ENCODE data around the gene ITIH5. TPM values are rescaled to one million over a fixed set of nuclear protein-coding genes. Genes with fewer than 3 reads are reported as not detected.

The ITIH5 gene
- total and polyA plus RNA-seq, 4 donors = 0.88 to 68.5 (median 6.4) TPM

DNA sequence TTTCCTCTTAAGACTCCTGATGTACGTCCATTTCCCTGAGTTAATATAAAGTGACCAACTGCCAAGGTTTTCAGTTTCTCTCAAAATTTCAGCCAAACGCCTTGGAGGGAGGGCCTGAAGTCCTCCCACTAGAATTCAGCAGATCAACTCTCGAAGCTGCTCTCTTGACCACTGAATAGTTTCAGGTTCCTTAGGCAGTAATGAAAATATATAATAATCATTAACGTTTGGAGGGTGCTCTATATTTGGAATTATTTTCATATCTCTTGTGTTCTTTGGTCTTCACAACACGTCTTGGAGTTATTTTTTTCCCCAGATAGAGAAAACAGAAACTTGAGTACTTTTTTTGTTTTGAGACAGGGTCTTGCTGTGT lies 132.3 kb downstream of the ITIH5 start:
- no peak for TF ChIP-seq CTCF (IDR thresholded peaks at IDR 0.05; ENCODE audit: control extremely low read depth, extremely low read depth)
- DNase-seq (no peak), ATAC-seq (ENCODE audit: insufficient read depth, low FRiP score) (no peak)
- Histone ChIP-seq H3K36me3 (ENCODE audit: control insufficient read depth in 4 of 4, insufficient read depth in 4 of 4, low read length in 4 of 4) (no peaks in the 10 kb centered on the region), H3K4me1 (ENCODE audit: control insufficient read depth in 5 of 5, insufficient read depth in 5 of 5, low read length in 5 of 5) (peaks cover 0 to 6% (median 0%) of the 10 kb centered on the region in 5 donors), H3K27ac (ENCODE audit: low read depth in 1 of 2, low read length in 1 of 2) (no peak overlapping the region), H3K4me3 (no peak overlapping the region), H3K9ac (ENCODE audit: insufficient read depth in 1 of 2, low read length in 2 of 2) (no peak overlapping the region), H3K9me3 (ENCODE audit: control insufficient read depth in 4 of 4, insufficient read depth in 3 of 4, low read length in 3 of 4) (peaks cover 0 to 4% (median 0%) of the 10 kb centered on the region in 4 donors), H3K27me3 (ENCODE audit: control insufficient read depth in 3 of 3, insufficient read depth in 3 of 3, low read length in 2 of 3) (peaks cover 0 to 10% (median 0%) of the 10 kb centered on the region in 3 donors)
- 68 to 81% methylated on average over 5 of the region's 5 CpGs for WGBS, 2 donors

- H3K27ac ChIP-seq (ENCODE audit: low read depth in 1 of 2, low read length in 1 of 2) = no peak overlapping the region
- no peaks in the 10 kb centered on the region for H3K36me3 ChIP-seq (ENCODE audit: control insufficient read depth in 4 of 4, insufficient read depth in 4 of 4, low read length in 4 of 4)
- peaks cover 0 to 4% (median 0%) of the 10 kb centered on the region in 4 donors for H3K9me3 ChIP-seq (ENCODE audit: control insufficient read depth in 4 of 4, insufficient read depth in 3 of 4, low read length in 3 of 4)
- H3K4me3 ChIP-seq = no peak overlapping the region
- peaks cover 0 to 10% (median 0%) of the 10 kb centered on the region in 3 donors for H3K27me3 ChIP-seq (ENCODE audit: control insufficient read depth in 3 of 3, insufficient read depth in 3 of 3, low read length in 2 of 3)
- no peak overlapping the region for H3K9ac ChIP-seq (ENCODE audit: insufficient read depth in 1 of 2, low read length in 2 of 2)
- H3K4me1 ChIP-seq (ENCODE audit: control insufficient read depth in 5 of 5, insufficient read depth in 5 of 5, low read length in 5 of 5) = peaks cover 0 to 6% (median 0%) of the 10 kb centered on the region in 5 donors
- no peak for TF ChIP-seq CTCF (IDR thresholded peaks at IDR 0.05; ENCODE audit: control extremely low read depth, extremely low read depth)
- DNase-seq = no peak
- WGBS, 2 donors = 84 to 90% methylated on average over 7 of the region's 7 CpGs
- no peak for ATAC-seq (ENCODE audit: insufficient read depth, low FRiP score)
Observed at GRCh38 chr10:7533657-7534479, 132.9 kb downstream of the ITIH5 start.

DNA sequence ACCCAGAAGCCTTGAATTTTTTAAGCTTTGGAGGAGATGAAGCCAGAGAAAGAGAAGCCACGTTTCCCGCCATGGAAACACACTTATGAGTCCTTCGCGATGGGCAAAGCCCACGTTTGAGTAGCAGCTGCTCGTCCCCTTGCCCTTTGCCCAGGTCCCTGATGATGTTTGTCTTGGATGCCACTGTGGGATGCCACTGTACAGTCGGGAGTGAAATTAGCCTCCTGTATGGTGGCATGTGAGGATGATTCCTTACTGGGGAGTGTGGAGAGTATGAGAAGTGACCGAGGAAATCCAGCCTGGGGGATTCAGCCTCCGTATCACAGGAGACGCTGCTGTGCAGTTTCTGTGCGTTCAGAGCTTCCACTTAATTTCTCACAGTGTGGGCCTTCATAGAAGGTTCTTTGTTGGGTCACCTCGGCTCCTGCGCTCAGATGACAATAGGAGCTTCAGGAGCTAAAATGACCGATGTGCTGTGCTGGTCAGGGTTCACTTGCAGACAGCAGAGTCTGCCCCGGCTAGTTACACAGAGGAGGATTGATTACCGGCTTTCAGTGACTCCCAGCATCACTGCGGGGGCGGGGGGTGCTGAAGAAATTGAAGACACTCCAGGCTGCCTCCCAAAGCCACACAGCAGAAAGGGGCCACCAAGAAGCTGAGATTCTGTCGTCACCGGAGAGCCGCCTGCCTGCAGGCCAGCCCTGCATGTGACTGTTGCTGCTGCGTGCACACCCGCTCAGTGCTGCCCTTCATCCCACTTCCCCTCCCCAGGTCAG lies 133.9 kb downstream of the ITIH5 start:
- H3K27ac ChIP-seq (ENCODE audit: low read depth in 1 of 2, low read length in 1 of 2) = no peak overlapping the region
- ATAC-seq (ENCODE audit: insufficient read depth, low FRiP score) (no peak), DNase-seq (peak in 2 of 3 donors; percentile 32 to 33)
- H3K4me1 ChIP-seq (ENCODE audit: control insufficient read depth in 5 of 5, insufficient read depth in 5 of 5, low read length in 5 of 5) = peaks cover 0 to 6% (median 0%) of the 10 kb centered on the region in 5 donors
- peaks cover 0 to 10% (median 0%) of the 10 kb centered on the region in 3 donors for H3K27me3 ChIP-seq (ENCODE audit: control insufficient read depth in 3 of 3, insufficient read depth in 3 of 3, low read length in 2 of 3)
- H3K4me3 ChIP-seq = no peak overlapping the region
- 73 to 85% methylated on average over 23 of the region's 23 CpGs for WGBS, 2 donors
- H3K36me3 ChIP-seq (ENCODE audit: control insufficient read depth in 4 of 4, insufficient read depth in 4 of 4, low read length in 4 of 4) = no peaks in the 10 kb centered on the region
- no peaks in the 10 kb centered on the region for H3K9me3 ChIP-seq (ENCODE audit: control insufficient read depth in 4 of 4, insufficient read depth in 3 of 4, low read length in 3 of 4)
- H3K9ac ChIP-seq (ENCODE audit: insufficient read depth in 1 of 2, low read length in 2 of 2) = no peak overlapping the region
- TF ChIP-seq CTCF (IDR thresholded peaks at IDR 0.05; ENCODE audit: control extremely low read depth, extremely low read depth) = no peak

Data from lung (tissue), 12 donors.